GM19240 (cell line): ENCODE data around the gene CACNA1A.
"Not testable (repeated sequence)": the region's sequence is repeated elsewhere in the genome, so short reads cannot be mapped to it uniquely, and the experiment has no call there.

ENCODE experiments used
- DNase-seq: peaks from one replicate; pipeline ENCODE4 v3.0.0; 2011; ENCODE audit warnings: low spot score; ENCODE audit not compliant: insufficient read length

CACNA1A gene

GRCh38 chr19:13366529-13367143, 139.6 kb downstream of the CACNA1A start:
- DNase-seq = no peak

GRCh38 chr19:13363954-13364353, 142.3 kb downstream of the CACNA1A start:
- no peak for DNase-seq

GRCh38 chr19:13363245-13363644, 143.0 kb downstream of the CACNA1A start:
- DNase-seq = no peak

GRCh38 chr19:13362668-13363067, 143.6 kb downstream of the CACNA1A start:
- DNase-seq = no peak

GRCh38 chr19:13361726-13362125, 144.6 kb downstream of the CACNA1A start:
- not testable (repeated sequence) for DNase-seq

GRCh38 chr19:13356686-13357280, 149.5 kb downstream of the CACNA1A start:
- DNase-seq = no peak

- DNase-seq = no peak
These were observed 150.1 kb downstream of the CACNA1A start for GRCh38 chr19:13356185-13356584.

GRCh38 chr19:13355356-13355755, 150.9 kb downstream of the CACNA1A start:
- no peak for DNase-seq

- no peak for DNase-seq
These were observed 152.7 kb downstream of the CACNA1A start for GRCh38 chr19:13353625-13354024.

- DNase-seq = no peak
These were observed 155.5 kb downstream of the CACNA1A start for GRCh38 chr19:13350759-13351158.

- no peak for DNase-seq
These were observed 156.2 kb downstream of the CACNA1A start for GRCh38 chr19:13350072-13350471.

GRCh38 chr19:13347367-13347766, 158.9 kb downstream of the CACNA1A start:
- no peak for DNase-seq

- no peak for DNase-seq
These were observed 162.8 kb downstream of the CACNA1A start for GRCh38 chr19:13343514-13343913.

- no peak for DNase-seq
These were observed 163.6 kb downstream of the CACNA1A start for GRCh38 chr19:13342672-13343071.

GRCh38 chr19:13339869-13340268, 166.4 kb downstream of the CACNA1A start:
- no peak for DNase-seq

- DNase-seq = no peak
These were observed 169.1 kb downstream of the CACNA1A start for GRCh38 chr19:13337181-13337580.

GRCh38 chr19:13334801-13335481, 171.3 kb downstream of the CACNA1A start:
- DNase-seq = no peak

- DNase-seq = no peak
These were observed 176.0 kb downstream of the CACNA1A start for GRCh38 chr19:13330285-13330684.

- no peak for DNase-seq
These were observed 176.5 kb downstream of the CACNA1A start for GRCh38 chr19:13329766-13330165.

GRCh38 chr19:13328241-13328640, 178.0 kb downstream of the CACNA1A start:
- DNase-seq = no peak

GRCh38 chr19:13319526-13319925, 186.8 kb downstream of the CACNA1A start:
- no peak for DNase-seq

GRCh38 chr19:13318190-13318589, 188.1 kb downstream of the CACNA1A start:
- DNase-seq = no peak

- no peak for DNase-seq
These were observed 190.8 kb downstream of the CACNA1A start for GRCh38 chr19:13315495-13315894.
